K562 (cell line): ENCODE measurements around the gene FAM174B. TPM values are rescaled to one million over a fixed set of nuclear protein-coding genes. Genes with fewer than 3 reads are reported as not detected.

ENCODE experiments used
- ATAC-seq: fragments of 200-7000 bp; cut with Tn5 transposase; 3 replicates; pipeline ENCODE4 v1.9.1; 2020; ENCODE audit warnings: moderate library complexity
- BruUV-seq: library from RNA; stranded (reverse); fragments of 400-500 nt; replicated peaks from 2 replicates; lab custom pipeline; 2021; lab: Mats Ljungman, UMichigan
- CTCF ChIA-PET: fragments of 300-600 bp; formaldehyde crosslinking; extraction: SDS; loops from one replicate; lab custom pipeline; 2021; ENCODE audit warnings: low intra/inter-chr PET ratio; lab: Yijun Ruan, JAX
- POLR2A ChIA-PET: fragments of 300-600, 350-650 bp; sonication (Branson Sonifier 250); formaldehyde crosslinking; extraction: SDS; loops from one replicate; lab custom pipeline; 2021; ENCODE audit warnings: antibody characterized with exemption, inconsistent platforms; lab: Yijun Ruan, JAX
- DNase-seq, 4 experiments: peaks; one replicate each; pipeline versions ENCODE4 v3.0.0 to v3.0.0-alpha.2; 2011 to 2018; ENCODE audit warnings: low spot score in 3 of 4, mixed read lengths in 3 of 4; ENCODE audit errors: extremely low read depth in 1 of 4
- FAIRE-seq: peaks from 2 replicates; lab custom pipeline; 2011; peaks lifted over from hg19 to GRCh38; lab: Jason Lieb, UNC
- H2AFZ ChIP-seq: 2 replicates; pipeline ENCODE4 v1.6.0; 2011; ENCODE audit warnings: low read depth, low read length, control low read depth, inconsistent platforms
- H3K27ac ChIP-seq: fragments of 200-600 bp; 3 replicates; pipeline ENCODE4 v1.8.0; 2011; ENCODE audit warnings: low read depth, mild to moderate bottlenecking, control low read depth, inconsistent platforms, low read length, moderate library complexity, mixed read lengths; ENCODE audit errors: extremely low read depth
- H3K27me3 ChIP-seq, 2 experiments: fragments of 300-600 bp in 1 of 2; 2 replicates in 1 of 2; 3 replicates in 1 of 2; pipeline versions ENCODE4 v1.6.0 to v1.8.0; 2011; ENCODE audit warnings: inconsistent platforms in 2 of 2, low read length in 2 of 2, mild to moderate bottlenecking in 1 of 2, mixed read lengths in 1 of 2, moderate library complexity in 1 of 2; ENCODE audit not compliant: control insufficient read depth in 2 of 2, insufficient read depth in 2 of 2
- H3K36me3 ChIP-seq: fragments of 300-600 bp; 3 replicates; pipeline ENCODE4 v1.8.0; 2011; ENCODE audit warnings: mild to moderate bottlenecking, low read length, inconsistent platforms; ENCODE audit not compliant: control insufficient read depth, insufficient read depth
- H3K4me1 ChIP-seq, 2 experiments: fragments of 200-600 bp in 1 of 2; replicated peaks in 1 of 2; 2 replicates in 1 of 2; 3 replicates in 1 of 2; pipeline versions ENCODE4 v1.5.1 to v1.8.0; 2011; ENCODE audit warnings: inconsistent platforms in 2 of 2, low read length in 2 of 2, mild to moderate bottlenecking in 1 of 2, mixed read lengths in 1 of 2, moderate library complexity in 1 of 2; ENCODE audit not compliant: control insufficient read depth in 2 of 2, insufficient read depth in 2 of 2
- H3K4me2 ChIP-seq: 2 replicates; pipeline ENCODE4 v1.6.1; 2011; ENCODE audit warnings: low read length, control low read depth, inconsistent platforms, mixed read lengths; ENCODE audit not compliant: insufficient read depth
- H3K4me3 ChIP-seq: fragments of 200-600 bp; sonication (generic), shearing (Covaris generic); 2 replicates; pipeline ENCODE4 v1.5.1; 2016; ENCODE audit warnings: control low read depth, inconsistent platforms
- H3K79me2 ChIP-seq: fragments of 200-600 bp; 3 replicates; pipeline ENCODE4 v1.8.0; 2011; ENCODE audit warnings: low read length, inconsistent platforms; ENCODE audit not compliant: control insufficient read depth, insufficient read depth
- H3K9ac ChIP-seq, 2 experiments: 2 replicates each; pipeline versions ENCODE4 v1.6.0 to v1.6.1; 2011; ENCODE audit warnings: low read depth in 2 of 2, low read length in 2 of 2, control low read depth in 1 of 2, inconsistent platforms in 1 of 2, mild to moderate bottlenecking in 1 of 2, mixed read lengths in 1 of 2; ENCODE audit not compliant: insufficient read depth in 1 of 2
- H3K9me1 ChIP-seq: one replicate; pipeline ENCODE4 v1.6.0; 2011; ENCODE audit warnings: inconsistent platforms, mild to moderate bottlenecking, low read length, moderate library complexity; ENCODE audit not compliant: control insufficient read depth, insufficient read depth
- H3K9me3 ChIP-seq: replicated peaks from 2 replicates; pipeline ENCODE4 v1.5.1; 2011; ENCODE audit warnings: low read depth, low read length, inconsistent platforms; ENCODE audit not compliant: control insufficient read depth, insufficient read depth
- H4K20me1 ChIP-seq: replicated peaks from 2 replicates; pipeline ENCODE4 v1.6.1; 2011; ENCODE audit warnings: low read length, inconsistent platforms, mixed read lengths; ENCODE audit not compliant: control insufficient read depth, insufficient read depth
- ELF2 ChIP-seq: fragments of 250-450 bp; sonication (Bioruptor Pico); IDR thresholded peaks from 2 replicates; pipeline ENCODE4 v1.5.0; 2021; ENCODE audit warnings: mild to moderate bottlenecking
- GATA2 ChIP-seq: sonication (generic); formaldehyde crosslinking; IDR thresholded peaks from 2 replicates; pipeline ENCODE4 v1.4.0; 2020; ENCODE audit warnings: mild to moderate bottlenecking, missing genetic modification reagents
- KLF10 ChIP-seq: fragments of 250-450 bp; sonication (Bioruptor Pico); IDR thresholded peaks from 2 replicates; pipeline ENCODE4 v1.6.1; 2021; ENCODE audit warnings: matching md5 sums
- MYNN ChIP-seq, 2 experiments: sonication (generic); formaldehyde crosslinking in 1 of 2; IDR thresholded peaks; 2 replicates each; pipeline versions ENCODE4 v1.5.0 to v1.6.1; 2016 to 2020; ENCODE audit warnings: antibody characterized with exemption in 1 of 2, missing genetic modification reagents in 1 of 2
- PHTF2 ChIP-seq: fragments of 250-450 bp; sonication (Bioruptor Pico); IDR thresholded peaks from 2 replicates; pipeline ENCODE4 v1.5.0; 2021; ENCODE audit warnings: mild to moderate bottlenecking
- SMARCB1 ChIP-seq: IDR thresholded peaks from 2 replicates; pipeline ENCODE4 v1.6.1; 2011; ENCODE audit warnings: improper control_type of control experiment, low read depth; ENCODE audit not compliant: insufficient read length
- TEAD1 ChIP-seq, 2 experiments: fragments of 450-650 bp in 1 of 2; sonication (generic) in 1 of 2; formaldehyde crosslinking; IDR thresholded peaks; 2 replicates each; pipeline versions ENCODE4 v1.4.0 to v1.8.0; 2020 to 2022; ENCODE audit warnings: mild to moderate bottlenecking in 2 of 2, missing genetic modification reagents in 1 of 2
- TSC22D4 ChIP-seq: fragments of 450-650 bp; IDR thresholded peaks from 2 replicates; pipeline ENCODE4 v1.6.1; 2016; ENCODE audit warnings: missing genetic modification characterization, missing biosample characterization, control low read depth
- ZNF551 ChIP-seq: fragments of 250-450 bp; sonication (Bioruptor Pico); IDR thresholded peaks from 2 replicates; pipeline ENCODE4 v1.5.0; 2021; ENCODE audit warnings: mild to moderate bottlenecking, moderate library complexity
- WGBS: fragments of 100-300 bp; shearing (Covaris generic); methylation state at CpG from one replicate; pipeline ENCODE4 v1.1.6; 2016; ENCODE audit warnings: low coverage, mixed read lengths; ENCODE audit not compliant: insufficient coverage; ENCODE audit errors: missing lambda C conversion rate; 5-methylcytosine and 5-hydroxymethylcytosine counted together
- in situ Hi-C: fragments of 300-500 bp; cut with MboI; formaldehyde crosslinking; loops from 4 replicates; pipeline ENCODE4 v1.15.0; 2018; ENCODE audit warnings: inconsistent platforms, mixed read lengths
- intact Hi-C: fragments of 100-400 bp; cut with micrococcal nuclease; formaldehyde crosslinking; loops from 2 replicates; pipeline ENCODE4 v1.14.2; 2022
- polyA plus RNA-seq, 8 experiments: library from polyadenylated mRNA; depleted of rRNA in 4 of 8; stranded (reverse) in 5 of 8; unstranded in 3 of 8; fragments of >200 nt; fragmentation: Nextera tagmentation in 2 of 8; fragmentation: Illumina TruSeq in 1 of 8; extraction: Ambion mirVana in 2 of 8; extraction: Trizol in 1 of 8; gene quantifications; 2 replicates each; pipeline versions ENCODE4 v1.2.1 to v1.2.3, GENCODE V29; 2011 to 2014; ENCODE audit warnings: inconsistent platforms in 1 of 8, missing spikeins in 1 of 8
- total RNA-seq, 7 experiments: library from RNA; depleted of rRNA in 6 of 7; stranded (reverse); fragments of >200 nt in 6 of 7; fragmentation: Illumina TruSeq in 2 of 7; extraction: Trizol in 2 of 7; gene quantifications; 2 replicates each; pipeline versions ENCODE4 v1.2.1 to v1.2.3, GENCODE V29; 2011 to 2021; ENCODE audit warnings: low replicate concordance in 1 of 7
- TF ChIP-seq, protein P1 (sequence below): fragments of 200-800 bp; sonication (Bioruptor generic); IDR thresholded peaks from 2 replicates; pipeline ENCODE4 v1.6.1; 2016; ENCODE audit warnings: missing genetic modification characterization, missing compliant biosample characterization

The FAM174B gene
- total and polyA plus RNA-seq, 9 of the 15 experiments (the other 6 are each of a cell fraction or from before 2014, with no cell fraction given) = 0.39 to 2.7 (median 1.9) TPM; not detected in 1

DNA sequence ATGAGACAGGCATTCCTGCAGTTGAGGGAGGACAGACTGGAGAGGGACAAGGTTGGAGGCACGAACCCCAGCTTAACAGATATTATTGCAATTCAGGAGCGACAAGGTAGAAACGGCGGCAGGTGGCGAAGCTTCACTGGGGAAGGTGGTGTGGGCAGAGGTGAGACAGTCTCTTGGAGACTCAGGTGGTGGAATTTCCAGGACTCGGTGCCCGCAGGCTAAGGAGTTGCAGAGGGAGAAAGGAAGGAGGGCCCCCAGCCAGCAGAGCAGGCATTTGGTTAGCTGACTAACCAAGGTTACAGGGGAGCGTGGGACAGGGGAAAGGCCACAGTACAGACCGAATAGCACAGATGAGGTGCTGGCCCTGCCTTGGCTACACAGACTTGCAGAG is 3.0 kb downstream of the FAM174B start:
- Histone ChIP-seq H3K79me2 (no peaks in the 10 kb centered on the region), H3K27ac (no peak overlapping the region), H3K9me1 (no peaks in the 10 kb centered on the region), H3K4me1 (peaks cover 0 to 10% of the 10 kb centered on the region in 2 experiments; a peak in 2 of 5 replicates)
- in situ Hi-C loops = no loop called here
- POLR2A ChIA-PET = interaction anchor here (0.6 to 1.0 kb wide), 3 partner anchors 8 to 15 kb away, joined by 3 read pairs; no protein-coding TSS in a partner anchor
- 2% methylated on average over 9 of the region's 9 CpGs for WGBS
- CTCF ChIA-PET = no interaction called here
- FAIRE-seq = no peak
- DNase-seq = no peak
- no peak for TF ChIP-seq ZNF551 (CRISPR knock-in tag)
- TF ChIP-seq, all 486 proteins: peak for 0
- peaks cover 19 to 60% of the 10 kb centered on the region in 2 experiments for H3K27me3 ChIP-seq
- no peak overlapping the region for H3K4me2 ChIP-seq
- no peaks in the 10 kb centered on the region for H3K36me3 ChIP-seq
- intact Hi-C loops = no loop called here
- H3K9me3 ChIP-seq = peaks cover 3% of the 10 kb centered on the region; the same call in 1 of the 2 replicates
- H4K20me1 ChIP-seq = no peaks in the 10 kb centered on the region; the same call in 1 of the 2 replicates
- H3K9ac ChIP-seq = no peak overlapping the region
- no TSS peak for BruUV-seq
- no peak for ATAC-seq
- no peak overlapping the region for H2AFZ ChIP-seq
- H3K4me3 ChIP-seq = no peak overlapping the region

DNA sequence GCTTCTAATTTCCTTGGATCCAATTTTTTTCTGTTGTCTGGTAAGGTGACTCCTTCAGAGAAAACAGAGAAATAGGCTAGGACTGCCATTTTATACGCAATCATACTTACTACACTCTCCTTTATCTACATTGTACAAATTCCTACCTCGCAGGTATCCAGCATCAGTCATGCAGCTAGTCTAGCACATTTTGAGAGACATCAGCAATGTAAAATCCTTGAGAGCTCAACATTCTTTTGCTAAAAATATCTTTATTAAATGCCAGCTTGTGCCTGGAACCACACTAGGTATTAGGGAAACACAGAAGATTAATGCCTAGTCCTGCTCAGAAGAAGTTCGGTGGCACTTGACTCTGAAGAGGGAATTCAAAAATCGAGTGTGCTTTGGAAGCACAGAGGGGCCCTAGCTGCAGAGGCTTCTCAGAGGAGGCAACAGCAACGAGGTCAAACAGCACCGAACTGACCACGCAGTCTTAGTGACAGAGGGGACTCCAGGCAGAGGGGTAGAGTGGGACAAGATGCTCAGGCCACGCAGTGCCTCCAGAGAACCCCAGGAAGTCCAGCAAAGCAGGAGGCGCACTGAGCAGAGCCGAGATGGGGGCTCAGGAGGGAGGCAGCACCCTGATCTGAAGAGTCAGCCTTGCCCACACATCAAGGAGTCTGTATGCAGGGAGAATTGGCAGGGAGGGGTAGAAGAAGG is 3.5 kb downstream of the FAM174B start:
- no peak overlapping the region for H2AFZ ChIP-seq
- DNase-seq (no peak), FAIRE-seq (no peak), ATAC-seq (no peak)
- no peak overlapping the region for H3K4me2 ChIP-seq
- no peaks in the 10 kb centered on the region for H3K79me2 ChIP-seq
- intact Hi-C loops = no loop called here
- H3K36me3 ChIP-seq = no peaks in the 10 kb centered on the region
- no peak overlapping the region for H3K9ac ChIP-seq
- H3K27ac ChIP-seq = no peak overlapping the region
- H3K9me3 ChIP-seq = peaks cover 3% of the 10 kb centered on the region; the same call in 1 of the 2 replicates
- no peaks in the 10 kb centered on the region; the same call in 1 of the 2 replicates for H4K20me1 ChIP-seq
- WGBS = 2% methylated on average over 10 of the region's 10 CpGs
- no peaks in the 10 kb centered on the region for H3K9me1 ChIP-seq
- in situ Hi-C loops = no loop called here
- H3K4me3 ChIP-seq = no peak overlapping the region
- peaks cover 0 to 10% of the 10 kb centered on the region in 2 experiments; a peak in 2 of 5 replicates for H3K4me1 ChIP-seq
- BruUV-seq = no TSS peak
- H3K27me3 ChIP-seq = peaks cover 19 to 59% of the 10 kb centered on the region in 2 experiments
- ChIA-PET POLR2A (interaction anchor here (0.6 to 0.8 kb wide), 3 partner anchors 13 to 176 kb away, joined by 3 read pairs; no protein-coding TSS in a partner anchor), CTCF (no interaction called here)
- TF ChIP-seq MYNN (IDR thresholded peaks at IDR 0.05) = no peak
- TF ChIP-seq MYNN (CRISPR knock-in tag; IDR thresholded peaks at IDR 0.05) = no peak
- TF ChIP-seq PHTF2 (CRISPR knock-in tag) = no peak
- TF ChIP-seq SMARCB1 = no peak
- TF ChIP-seq GATA2 = no peak
- TF ChIP-seq TSC22D4 (tag) = no peak
- no peak for TF ChIP-seq TEAD1 (CRISPR knock-in tag; IDR thresholded peaks at IDR 0.05)
- no peak for TF ChIP-seq ELF2 (CRISPR knock-in tag)
- no peak for TF ChIP-seq KLF10
- TF ChIP-seq, protein P1, sequence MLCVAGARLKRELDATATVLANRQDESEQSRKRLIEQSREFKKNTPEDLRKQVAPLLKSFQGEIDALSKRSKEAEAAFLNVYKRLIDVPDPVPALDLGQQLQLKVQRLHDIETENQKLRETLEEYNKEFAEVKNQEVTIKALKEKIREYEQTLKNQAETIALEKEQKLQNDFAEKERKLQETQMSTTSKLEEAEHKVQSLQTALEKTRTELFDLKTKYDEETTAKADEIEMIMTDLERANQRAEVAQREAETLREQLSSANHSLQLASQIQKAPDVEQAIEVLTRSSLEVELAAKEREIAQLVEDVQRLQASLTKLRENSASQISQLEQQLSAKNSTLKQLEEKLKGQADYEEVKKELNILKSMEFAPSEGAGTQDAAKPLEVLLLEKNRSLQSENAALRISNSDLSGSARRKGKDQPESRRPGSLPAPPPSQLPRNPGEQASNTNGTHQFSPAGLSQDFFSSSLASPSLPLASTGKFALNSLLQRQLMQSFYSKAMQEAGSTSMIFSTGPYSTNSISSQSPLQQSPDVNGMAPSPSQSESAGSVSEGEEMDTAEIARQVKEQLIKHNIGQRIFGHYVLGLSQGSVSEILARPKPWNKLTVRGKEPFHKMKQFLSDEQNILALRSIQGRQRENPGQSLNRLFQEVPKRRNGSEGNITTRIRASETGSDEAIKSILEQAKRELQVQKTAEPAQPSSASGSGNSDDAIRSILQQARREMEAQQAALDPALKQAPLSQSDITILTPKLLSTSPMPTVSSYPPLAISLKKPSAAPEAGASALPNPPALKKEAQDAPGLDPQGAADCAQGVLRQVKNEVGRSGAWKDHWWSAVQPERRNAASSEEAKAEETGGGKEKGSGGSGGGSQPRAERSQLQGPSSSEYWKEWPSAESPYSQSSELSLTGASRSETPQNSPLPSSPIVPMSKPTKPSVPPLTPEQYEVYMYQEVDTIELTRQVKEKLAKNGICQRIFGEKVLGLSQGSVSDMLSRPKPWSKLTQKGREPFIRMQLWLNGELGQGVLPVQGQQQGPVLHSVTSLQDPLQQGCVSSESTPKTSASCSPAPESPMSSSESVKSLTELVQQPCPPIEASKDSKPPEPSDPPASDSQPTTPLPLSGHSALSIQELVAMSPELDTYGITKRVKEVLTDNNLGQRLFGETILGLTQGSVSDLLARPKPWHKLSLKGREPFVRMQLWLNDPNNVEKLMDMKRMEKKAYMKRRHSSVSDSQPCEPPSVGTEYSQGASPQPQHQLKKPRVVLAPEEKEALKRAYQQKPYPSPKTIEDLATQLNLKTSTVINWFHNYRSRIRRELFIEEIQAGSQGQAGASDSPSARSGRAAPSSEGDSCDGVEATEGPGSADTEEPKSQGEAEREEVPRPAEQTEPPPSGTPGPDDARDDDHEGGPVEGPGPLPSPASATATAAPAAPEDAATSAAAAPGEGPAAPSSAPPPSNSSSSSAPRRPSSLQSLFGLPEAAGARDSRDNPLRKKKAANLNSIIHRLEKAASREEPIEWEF (CRISPR knock-in tag) = no peak
